Keratinocyte (primary cell): ENCODE results near the gene CWF19L1. TPM values are rescaled to one million over a fixed set of nuclear protein-coding genes. Genes with fewer than 3 reads are reported as not detected.

Experiments used
- DNase-seq: peaks from one replicate; pipeline ENCODE4 v3.0.0-alpha.2; 2011; ENCODE audit warnings: low read depth, missing footprints, low spot score
- FAIRE-seq: peaks from 2 replicates; lab custom pipeline; 2011; peaks lifted over from hg19 to GRCh38; lab: Jason Lieb, UNC
- H2AFZ ChIP-seq: 2 replicates; pipeline ENCODE4 v1.6.0; 2012; ENCODE audit warnings: low read length, control low read depth, inconsistent platforms; ENCODE audit not compliant: control insufficient read depth
- H3K27ac ChIP-seq: 2 replicates; pipeline ENCODE4 v1.5.1; 2011; ENCODE audit warnings: low read length; ENCODE audit not compliant: control insufficient read depth, insufficient read depth
- H3K27me3 ChIP-seq: 3 replicates; pipeline ENCODE4 v1.6.0; 2011; ENCODE audit warnings: low read length; ENCODE audit not compliant: control insufficient read depth, insufficient read depth; ENCODE audit errors: extremely low read depth
- H3K36me3 ChIP-seq, 2 experiments: 2 replicates in 1 of 2; 3 replicates in 1 of 2; pipeline ENCODE4 v1.5.1; 2011; ENCODE audit warnings: low read length in 2 of 2, mild to moderate bottlenecking in 1 of 2; ENCODE audit not compliant: control insufficient read depth in 2 of 2, insufficient read depth in 2 of 2; ENCODE audit errors: extremely low read depth in 1 of 2
- H3K4me1 ChIP-seq: 3 replicates; pipeline ENCODE4 v1.5.1; 2011; ENCODE audit warnings: low read length; ENCODE audit not compliant: control insufficient read depth, insufficient read depth; ENCODE audit errors: extremely low read depth
- H3K4me2 ChIP-seq: 3 replicates; pipeline ENCODE4 v1.6.0; 2011; ENCODE audit warnings: low read depth, low read length; ENCODE audit not compliant: control insufficient read depth, insufficient read depth; ENCODE audit errors: extremely low read depth
- H3K4me3 ChIP-seq, 3 experiments: fragments of 200-600 bp in 1 of 3; sonication (generic) in 1 of 3; 2 replicates in 2 of 3; 3 replicates in 1 of 3; pipeline ENCODE4 v1.5.1; 2011 to 2016; ENCODE audit warnings: low read length in 3 of 3, mild to moderate bottlenecking in 3 of 3, control low read depth in 2 of 3, inconsistent platforms in 1 of 3, low read depth in 1 of 3, mixed read lengths in 1 of 3, mixed run types in 1 of 3, moderate library complexity in 1 of 3; ENCODE audit not compliant: control insufficient read depth in 2 of 3, insufficient read depth in 2 of 3; ENCODE audit errors: extremely low read depth in 1 of 3
- H3K79me2 ChIP-seq: 2 replicates; pipeline ENCODE4 v1.6.0; 2012; ENCODE audit warnings: low read length; ENCODE audit not compliant: control insufficient read depth, insufficient read depth
- H3K9ac ChIP-seq: 3 replicates; pipeline ENCODE4 v1.6.0; 2011; ENCODE audit warnings: low read length; ENCODE audit not compliant: control insufficient read depth, insufficient read depth; ENCODE audit errors: extremely low read depth
- H3K9me1 ChIP-seq: 3 replicates; pipeline ENCODE4 v1.6.0; 2011; ENCODE audit warnings: low read length; ENCODE audit not compliant: control insufficient read depth, insufficient read depth; ENCODE audit errors: extremely low read depth
- H3K9me3 ChIP-seq: 2 replicates; pipeline ENCODE4 v1.5.1; 2012; ENCODE audit warnings: low read depth, low read length; ENCODE audit not compliant: control insufficient read depth
- H4K20me1 ChIP-seq: 3 replicates; pipeline ENCODE4 v1.6.0; 2011; ENCODE audit warnings: low read length; ENCODE audit not compliant: control insufficient read depth, insufficient read depth; ENCODE audit errors: extremely low read depth
- CTCF ChIP-seq, 3 experiments: IDR thresholded peaks in 1 of 3; conservative IDR thresholded peaks in 1 of 3; optimal IDR thresholded peaks in 1 of 3; 2 replicates in 2 of 3; 3 replicates in 1 of 3; pipeline versions ENCODE3 to v1.5.1; 2011; ENCODE audit warnings: low read length in 3 of 3, mild to moderate bottlenecking in 3 of 3, moderate library complexity in 2 of 3, control low read depth in 1 of 3, inconsistent platforms in 1 of 3; ENCODE audit not compliant: insufficient read depth in 2 of 3; ENCODE audit errors: extremely low read depth in 1 of 3
- EZH2 ChIP-seq: IDR thresholded peaks from one replicate; pipeline ENCODE4 v1.6.1; 2012; ENCODE audit warnings: inconsistent platforms, mild to moderate bottlenecking, low read length, moderate library complexity
- dilution Hi-C: fragments of 300-500 bp; cut with MboI; formaldehyde crosslinking; loops from one replicate; pipeline ENCODE4 v1.7.0; 2020; ENCODE audit warnings: low sequenced_read_pairs; ENCODE audit not compliant: extremely low pct_ligation_motif_present
- polyA minus RNA-seq, 3 experiments: library from RNA; depleted of rRNA, polyadenylated mRNA; stranded (reverse); fragments of >200 nt; gene quantifications; 1 replicate in 1 of 3; 2 replicates in 1 of 3; 3 replicates in 1 of 3; pipeline ENCODE4 v1.2.3, GENCODE V29; 2011
- polyA plus RNA-seq, 5 experiments: library from polyadenylated mRNA; depleted of rRNA in 3 of 5; stranded (reverse) in 3 of 5; stranded (forward) in 1 of 5; unstranded in 1 of 5; fragments of >200 nt; gene quantifications; 1 replicate in 1 of 5; 2 replicates in 3 of 5; 3 replicates in 1 of 5; pipeline versions ENCODE4 v1.2.1 to v1.2.3, GENCODE V29; 2011 to 2012; ENCODE audit warnings: missing spikeins in 2 of 5, low read depth in 1 of 5, low replicate concordance in 1 of 5

Gene CWF19L1
- polyA plus RNA-seq = 13.5 to 20.2 TPM (median 15.5 TPM) in 3 replicates
- polyA plus RNA-seq (2011; ENCODE audit: low read depth) = 15.7 TPM
- 10.8 and 14.2 TPM in 2 replicates for polyA plus RNA-seq (2011; cell fraction: cytosol; rRNA removed)
- 16.7 and 18.3 TPM in 2 replicates for polyA plus RNA-seq (2011; cell fraction: nucleus; rRNA removed)
- polyA plus RNA-seq (2012; ENCODE audit: low replicate concordance) = 15.9 and 16.0 TPM in 2 replicates
- polyA minus RNA-seq = 7.2 to 25.6 TPM (median 17.6 TPM) in 3 replicates
- 14.0 TPM for polyA minus RNA-seq (2011; cell fraction: cytosol; rRNA and poly(A)+ RNA removed)
- 6.5 and 10.6 TPM in 2 replicates for polyA minus RNA-seq (2011; cell fraction: nucleus; rRNA and poly(A)+ RNA removed)

GRCh38 chr10:100267239-100268104 is at the start of gene CWF19L1:
Gene CWF19L1 (minus strand): TSS chr10:100267638. CDS start chr10:100267593, 45 bp downstream.
- peak within 1 kb of the TSS; percentile 80 to 99 (median 90) for H3K4me3 ChIP-seq
- peak within 1 kb of the TSS; percentile 99 for H2AFZ ChIP-seq
- no peaks in the 10 kb centered on the region for H3K27me3 ChIP-seq
- peak; percentile 62 for FAIRE-seq
- no peak for DNase-seq
- H3K9me3 ChIP-seq = no peaks in the 10 kb centered on the region
- H3K4me2 ChIP-seq = peak within 1 kb of the TSS; percentile 82
- H4K20me1 ChIP-seq = no peaks in the 10 kb centered on the region
- H3K9me1 ChIP-seq = no peaks in the 10 kb centered on the region
- H3K9ac ChIP-seq = peak within 1 kb of the TSS; percentile 99
- H3K4me1 ChIP-seq = peaks cover 5% of the 10 kb centered on the region
- dilution Hi-C loops = no loop called here
- peak within 1 kb of the TSS; percentile 87 for H3K27ac ChIP-seq
- peaks cover 27% of the 10 kb centered on the region for H3K79me2 ChIP-seq
- no peaks in the 10 kb centered on the region for H3K36me3 ChIP-seq
- TF ChIP-seq CTCF (optimal IDR thresholded peaks at IDR 0.05 in 1 of 3, IDR thresholded peaks at IDR 0.05 in 1 of 3, conservative IDR thresholded peaks at IDR 0.05 in 1 of 3; ENCODE audit: extremely low read depth in 1 of 3, insufficient read depth in 2 of 3, low read length in 3 of 3) (no peak), EZH2 (no peak)

- H3K36me3 ChIP-seq = no peaks in the 10 kb centered on the region
- dilution Hi-C loops = no loop called here
- no peak overlapping the region for H3K4me3 ChIP-seq
- H2AFZ ChIP-seq = no peak overlapping the region
- no peak overlapping the region for H3K4me2 ChIP-seq
- H4K20me1 ChIP-seq = no peaks in the 10 kb centered on the region
- H3K27ac ChIP-seq = no peak overlapping the region
- FAIRE-seq (no peak), DNase-seq (no peak)
- H3K9ac ChIP-seq = no peak overlapping the region
- H3K9me3 ChIP-seq = no peaks in the 10 kb centered on the region
- peaks cover 5% of the 10 kb centered on the region for H3K27me3 ChIP-seq
- no peaks in the 10 kb centered on the region for H3K4me1 ChIP-seq
- TF ChIP-seq CTCF (optimal IDR thresholded peaks at IDR 0.05 in 1 of 3, IDR thresholded peaks at IDR 0.05 in 1 of 3, conservative IDR thresholded peaks at IDR 0.05 in 1 of 3; ENCODE audit: extremely low read depth in 1 of 3, insufficient read depth in 2 of 3, low read length in 3 of 3) (no peak), EZH2 (no peak)
- H3K79me2 ChIP-seq = no peaks in the 10 kb centered on the region
- no peaks in the 10 kb centered on the region for H3K9me1 ChIP-seq
Observed at GRCh38 chr10:100315615-100316014, 48.2 kb upstream of the CWF19L1 start.
